ENCODE results near the gene SDF4.
"Not testable (repeated sequence)": the region's sequence is repeated elsewhere in the genome, so short reads cannot be mapped to it uniquely, and the experiment has no call there.

The SDF4 gene

DNA sequence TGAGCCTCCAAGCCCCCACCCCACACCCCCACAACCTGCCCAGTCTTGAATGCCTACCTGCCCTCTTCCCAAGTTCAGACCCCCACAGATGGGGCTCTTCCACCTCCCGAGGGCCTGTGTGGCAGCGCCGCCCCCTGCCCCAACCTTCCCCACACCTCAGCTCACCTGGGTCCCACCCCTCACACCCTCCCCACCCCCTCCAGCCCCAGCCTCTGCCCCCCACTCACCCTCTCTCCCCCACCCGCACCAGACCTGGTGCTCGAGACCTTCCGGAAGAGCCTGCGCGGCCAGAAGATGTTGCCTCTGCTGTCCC lies 34.7 kb downstream of the SDF4 start:
- Histone ChIP-seq H3K9ac (ENCODE audit: low read depth, low read length) (no peak overlapping the region), H2AFZ (ENCODE audit: low read depth, low read length) (no peak overlapping the region), H3K4me2 (ENCODE audit: insufficient read depth, low read length) (no peak overlapping the region), H4K20me1 (ENCODE audit: insufficient read depth, low read length) (no peaks in the 10 kb centered on the region), H3K27me3 (ENCODE audit: insufficient read depth, low read length, poor library complexity) (no peaks in the 10 kb centered on the region), H3K79me2 (ENCODE audit: insufficient read depth, low read length) (no peaks in the 10 kb centered on the region), H3K27ac (ENCODE audit: low read length) (no peak overlapping the region), H3K4me3 (ENCODE audit: low read depth in 1 of 2, low read length in 2 of 2) (no peak overlapping the region), H3K4me1 (ENCODE audit: insufficient read depth, low read length) (no peaks in the 10 kb centered on the region), H3K9me3 (ENCODE audit: insufficient read depth, low read length, severe bottlenecking) (no peaks in the 10 kb centered on the region), H3K36me3 (ENCODE audit: insufficient read depth, low read length) (no peaks in the 10 kb centered on the region)
- DNase-seq = no peak
- TF ChIP-seq EZH2 (IDR thresholded peaks at IDR 0.05; ENCODE audit: borderline replicate concordance, low read depth, low read length, severe bottlenecking) (no peak), CTCF (IDR thresholded peaks at IDR 0.05; ENCODE audit: borderline replicate concordance, extremely low read depth, low read length, poor library complexity, severe bottlenecking) (no peak)
- no peak for ATAC-seq (ENCODE audit: insufficient read depth, low read depth)

DNA sequence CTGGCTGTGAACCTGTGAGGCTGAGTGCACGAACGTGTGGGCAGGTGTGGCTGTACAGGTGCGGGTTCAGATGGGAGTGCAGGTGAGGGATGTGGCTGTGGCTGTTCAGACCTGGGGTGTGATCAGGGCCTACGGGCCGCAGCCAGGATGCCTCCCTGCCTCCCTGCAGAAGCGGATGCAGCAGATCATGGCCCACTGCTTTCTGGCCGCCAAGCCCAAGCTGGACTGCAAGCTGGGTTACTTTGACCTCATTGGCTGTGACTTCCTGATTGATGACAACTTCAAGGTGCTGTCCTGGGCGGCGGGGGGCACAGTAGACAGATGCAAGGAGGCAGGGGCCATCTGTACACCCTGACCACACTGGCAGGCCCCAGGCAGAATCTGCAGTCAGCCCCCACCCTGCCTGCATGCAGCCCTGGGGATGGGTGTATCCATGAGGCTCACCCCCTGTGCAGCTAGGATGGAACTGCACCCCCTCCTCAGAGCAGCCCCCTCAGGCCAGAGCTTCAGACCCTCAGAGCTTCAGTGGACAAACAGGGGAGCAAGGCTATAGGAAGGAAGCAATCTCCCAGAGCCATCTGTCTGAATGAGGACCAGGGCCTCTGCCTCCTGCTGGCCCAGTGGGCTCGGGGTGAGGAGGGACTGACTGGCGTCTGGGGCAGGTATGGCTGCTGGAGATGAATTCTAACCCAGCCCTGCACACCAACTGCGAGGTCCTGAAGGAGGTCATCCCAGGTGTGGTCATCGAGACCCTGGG lies 35.2 kb downstream of the SDF4 start:
- TF ChIP-seq EZH2 (IDR thresholded peaks at IDR 0.05; ENCODE audit: borderline replicate concordance, low read depth, low read length, severe bottlenecking) (no peak), CTCF (IDR thresholded peaks at IDR 0.05; ENCODE audit: borderline replicate concordance, extremely low read depth, low read length, poor library complexity, severe bottlenecking) (no peak)
- Histone ChIP-seq H3K36me3 (ENCODE audit: insufficient read depth, low read length) (no peaks in the 10 kb centered on the region), H2AFZ (ENCODE audit: low read depth, low read length) (no peak overlapping the region), H3K79me2 (ENCODE audit: insufficient read depth, low read length) (no peaks in the 10 kb centered on the region), H3K9ac (ENCODE audit: low read depth, low read length) (no peak overlapping the region), H3K4me2 (ENCODE audit: insufficient read depth, low read length) (no peak overlapping the region), H3K27me3 (ENCODE audit: insufficient read depth, low read length, poor library complexity) (no peaks in the 10 kb centered on the region), H3K4me3 (ENCODE audit: low read depth in 1 of 2, low read length in 2 of 2) (no peak overlapping the region), H3K4me1 (ENCODE audit: insufficient read depth, low read length) (no peaks in the 10 kb centered on the region), H3K9me3 (ENCODE audit: insufficient read depth, low read length, severe bottlenecking) (no peaks in the 10 kb centered on the region), H4K20me1 (ENCODE audit: insufficient read depth, low read length) (no peaks in the 10 kb centered on the region), H3K27ac (ENCODE audit: low read length) (no peak overlapping the region)
- DNase-seq = no peak
- no peak for ATAC-seq (ENCODE audit: insufficient read depth, low read depth)

DNA sequence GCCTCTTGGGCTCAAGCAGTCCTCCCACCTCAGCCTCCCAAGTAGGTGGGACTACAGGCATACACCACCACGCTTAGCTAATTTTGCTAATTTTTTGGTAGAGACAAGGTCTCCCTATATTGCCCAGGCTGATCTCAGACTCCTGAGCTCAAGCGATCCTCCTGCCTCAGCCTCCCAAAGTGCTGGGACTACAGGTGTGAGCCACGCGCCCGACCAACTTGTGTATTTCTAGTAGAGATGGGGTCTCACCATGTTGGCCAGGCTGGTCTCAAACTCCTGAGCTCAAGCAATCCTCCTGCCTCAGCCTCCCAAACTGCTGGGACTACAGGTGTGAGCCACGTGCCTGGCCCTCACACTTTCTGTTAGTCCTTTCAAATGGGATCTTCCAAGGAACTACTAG lies 36.1 kb downstream of the SDF4 start:
- DNase-seq; H3K4me2 ChIP-seq (ENCODE audit: insufficient read depth, low read length); H4K20me1 ChIP-seq (ENCODE audit: insufficient read depth, low read length); H2AFZ ChIP-seq (ENCODE audit: low read depth, low read length); H3K9me3 ChIP-seq (ENCODE audit: insufficient read depth, low read length, severe bottlenecking); ATAC-seq (ENCODE audit: insufficient read depth, low read depth); H3K27me3 ChIP-seq (ENCODE audit: insufficient read depth, low read length, poor library complexity); H3K79me2 ChIP-seq (ENCODE audit: insufficient read depth, low read length); H3K36me3 ChIP-seq (ENCODE audit: insufficient read depth, low read length); H3K4me3 ChIP-seq (ENCODE audit: low read depth in 1 of 2, low read length in 2 of 2); H3K9ac ChIP-seq (ENCODE audit: low read depth, low read length); H3K4me1 ChIP-seq (ENCODE audit: insufficient read depth, low read length); H3K27ac ChIP-seq (ENCODE audit: low read length): not testable (repeated sequence)

DNA sequence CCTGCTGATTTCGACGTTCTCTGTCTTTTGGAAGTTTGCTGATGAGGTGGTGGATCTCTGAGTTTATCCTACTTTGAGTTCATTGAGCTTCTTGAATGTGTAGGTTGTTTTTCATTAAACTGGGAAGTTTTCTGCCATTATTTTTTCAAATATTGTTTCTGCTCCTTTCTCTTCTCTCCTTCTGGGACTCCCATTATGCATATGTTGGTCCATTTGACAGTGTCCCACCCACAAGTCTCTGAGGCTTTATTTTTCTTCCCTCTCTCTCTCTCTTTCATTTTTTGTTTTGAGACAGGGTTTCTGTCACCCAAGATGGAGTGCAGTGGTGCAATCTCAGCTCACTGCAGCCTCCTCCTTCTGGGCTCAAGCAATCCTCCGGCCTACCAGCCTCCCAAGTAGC lies 37.1 kb downstream of the SDF4 start:
- H3K4me2 ChIP-seq (ENCODE audit: insufficient read depth, low read length) = no peak overlapping the region
- no peaks in the 10 kb centered on the region for H3K9me3 ChIP-seq (ENCODE audit: insufficient read depth, low read length, severe bottlenecking)
- DNase-seq = no peak
- no peaks in the 10 kb centered on the region for H3K79me2 ChIP-seq (ENCODE audit: insufficient read depth, low read length)
- H3K36me3 ChIP-seq (ENCODE audit: insufficient read depth, low read length) = no peaks in the 10 kb centered on the region
- no peaks in the 10 kb centered on the region for H3K27me3 ChIP-seq (ENCODE audit: insufficient read depth, low read length, poor library complexity)
- no peaks in the 10 kb centered on the region for H3K4me1 ChIP-seq (ENCODE audit: insufficient read depth, low read length)
- H2AFZ ChIP-seq (ENCODE audit: low read depth, low read length) = no peak overlapping the region
- no peaks in the 10 kb centered on the region for H4K20me1 ChIP-seq (ENCODE audit: insufficient read depth, low read length)
- TF ChIP-seq CTCF (IDR thresholded peaks at IDR 0.05; ENCODE audit: borderline replicate concordance, extremely low read depth, low read length, poor library complexity, severe bottlenecking) (no peak), EZH2 (IDR thresholded peaks at IDR 0.05; ENCODE audit: borderline replicate concordance, low read depth, low read length, severe bottlenecking) (no peak)
- ATAC-seq (ENCODE audit: insufficient read depth, low read depth) = no peak
- H3K4me3 ChIP-seq (ENCODE audit: low read depth in 1 of 2, low read length in 2 of 2) = no peak overlapping the region
- no peak overlapping the region for H3K9ac ChIP-seq (ENCODE audit: low read depth, low read length)
- no peak overlapping the region for H3K27ac ChIP-seq (ENCODE audit: low read length)

All from DND-41 (cell line).